Kidney capillary endothelial cell (primary cell): ENCODE data around the gene PRKCD.

Source experiments
- DNase-seq: peaks from one replicate; pipeline ENCODE4 v3.0.0-alpha.2; 2018; ENCODE audit warnings: low spot score

Gene PRKCD

DNA sequence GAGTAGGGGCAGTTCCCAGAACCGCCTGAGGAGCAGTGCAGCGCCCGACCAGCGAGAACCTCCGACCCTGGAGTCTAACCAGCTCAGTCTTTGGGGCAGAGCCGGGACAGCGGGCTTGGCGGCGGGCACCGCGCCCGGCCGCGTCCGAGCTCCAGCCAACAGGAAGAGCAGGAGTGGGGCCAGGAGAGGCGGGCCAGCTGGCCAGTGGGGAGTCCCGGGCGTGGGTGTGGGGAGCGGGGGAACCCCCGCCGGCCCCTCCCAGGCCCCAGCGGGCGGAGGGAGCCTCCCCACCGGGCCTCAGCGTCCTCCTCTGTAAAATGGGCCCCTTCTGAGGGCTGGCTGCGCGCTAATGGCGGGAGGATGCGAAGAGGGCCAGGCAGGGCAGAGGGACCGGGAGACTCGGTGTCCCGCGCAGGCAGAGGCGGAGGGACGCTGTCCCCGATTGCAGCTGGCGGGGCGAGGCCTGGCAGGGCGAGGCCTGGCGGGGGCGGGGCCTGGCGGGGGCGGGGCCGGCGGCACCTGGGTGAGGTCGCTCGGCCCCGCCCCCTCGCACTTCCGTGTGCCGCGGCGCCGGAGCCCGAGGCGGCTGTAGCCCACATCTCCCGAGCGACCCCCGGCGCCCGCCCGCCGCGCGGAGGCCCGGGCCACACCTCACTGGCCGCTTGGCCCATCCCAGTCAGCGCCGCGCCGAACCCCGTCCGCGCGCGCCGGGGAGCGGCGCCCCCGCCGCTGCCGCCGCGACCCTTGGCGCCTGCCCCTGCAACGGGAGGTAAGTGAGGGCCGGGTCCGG lies at the start of gene PRKCD:
PRKCD (plus strand) TSS at position 550 of the 790 bp plus-strand sequence. CDS start 17,214 bp downstream, outside the sequence.
- peak; percentile 65 for DNase-seq

DNA sequence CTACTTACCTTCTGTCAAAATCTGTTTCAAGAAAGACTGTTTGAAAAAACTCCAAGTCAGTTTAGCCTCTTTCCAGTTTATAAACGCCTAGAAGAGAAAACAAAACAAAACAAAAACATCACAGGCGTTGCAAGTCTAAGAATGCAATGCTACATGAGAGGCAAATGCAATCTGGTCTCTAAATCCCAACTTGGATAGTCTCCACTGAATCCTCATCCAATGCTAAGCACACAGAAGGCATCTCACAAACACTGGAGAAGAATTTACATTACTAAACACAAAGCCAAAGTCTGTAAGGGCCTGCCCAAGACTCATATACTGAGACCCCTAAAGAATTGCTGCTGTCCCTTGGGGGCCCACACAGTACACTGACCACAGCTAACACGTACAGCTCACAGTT lies 49.2 kb upstream of the PRKCD start:
- DNase-seq: no peak

DNA sequence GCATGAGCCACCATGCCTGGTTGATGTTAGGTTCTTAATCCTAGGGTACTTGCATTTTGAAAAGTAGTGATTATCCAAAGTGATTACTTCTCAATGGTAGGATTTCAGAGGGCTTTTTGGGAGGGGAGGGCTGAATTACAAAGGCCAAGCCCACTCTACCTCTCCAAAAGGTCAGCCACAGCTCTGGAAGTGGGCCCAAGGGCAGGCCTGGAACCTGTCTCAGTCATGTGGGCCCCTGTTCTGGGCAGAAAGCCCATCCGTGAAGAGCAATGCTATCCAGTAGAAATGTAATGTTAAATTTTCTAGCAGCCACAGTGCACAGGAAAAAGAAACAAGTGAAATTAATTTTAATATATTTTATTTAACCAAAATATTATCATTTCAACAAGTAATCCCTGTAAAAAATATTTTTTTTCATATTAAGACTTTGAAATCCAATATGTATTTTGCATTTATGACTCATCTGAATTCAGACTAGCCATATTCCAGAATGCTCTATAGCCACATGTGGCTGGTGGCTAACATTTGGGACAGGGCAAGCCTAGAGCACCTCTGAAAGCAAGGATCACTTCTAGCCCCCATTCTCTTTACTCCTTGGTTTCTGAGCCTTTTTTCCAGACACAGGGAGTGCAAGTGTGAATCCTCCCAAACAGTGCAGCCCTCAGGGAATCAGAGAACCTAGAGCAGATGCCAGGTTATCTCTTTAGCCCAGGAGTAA lies 47.6 kb upstream of the PRKCD start:
- no peak for DNase-seq

DNA sequence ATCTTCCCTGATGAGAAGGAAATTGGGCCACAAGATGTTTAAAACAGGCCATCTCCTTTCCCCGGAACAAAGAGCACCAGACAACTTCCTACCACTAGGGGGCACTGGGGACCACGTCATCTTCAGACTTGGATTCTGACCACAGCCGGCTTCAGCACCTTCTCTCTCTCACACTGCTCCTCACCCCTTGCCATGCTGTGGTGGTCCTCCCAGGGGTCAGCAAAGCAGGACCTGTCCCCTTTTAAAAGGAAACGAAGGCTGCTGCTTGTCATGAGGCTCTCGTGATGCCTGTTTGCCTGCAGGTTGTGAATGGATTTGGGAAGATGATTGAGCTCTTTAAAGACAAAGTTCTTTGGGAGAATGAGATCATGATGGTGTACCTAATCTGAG lies 47.0 kb upstream of the PRKCD start:
- peak; percentile 76 for DNase-seq

DNA sequence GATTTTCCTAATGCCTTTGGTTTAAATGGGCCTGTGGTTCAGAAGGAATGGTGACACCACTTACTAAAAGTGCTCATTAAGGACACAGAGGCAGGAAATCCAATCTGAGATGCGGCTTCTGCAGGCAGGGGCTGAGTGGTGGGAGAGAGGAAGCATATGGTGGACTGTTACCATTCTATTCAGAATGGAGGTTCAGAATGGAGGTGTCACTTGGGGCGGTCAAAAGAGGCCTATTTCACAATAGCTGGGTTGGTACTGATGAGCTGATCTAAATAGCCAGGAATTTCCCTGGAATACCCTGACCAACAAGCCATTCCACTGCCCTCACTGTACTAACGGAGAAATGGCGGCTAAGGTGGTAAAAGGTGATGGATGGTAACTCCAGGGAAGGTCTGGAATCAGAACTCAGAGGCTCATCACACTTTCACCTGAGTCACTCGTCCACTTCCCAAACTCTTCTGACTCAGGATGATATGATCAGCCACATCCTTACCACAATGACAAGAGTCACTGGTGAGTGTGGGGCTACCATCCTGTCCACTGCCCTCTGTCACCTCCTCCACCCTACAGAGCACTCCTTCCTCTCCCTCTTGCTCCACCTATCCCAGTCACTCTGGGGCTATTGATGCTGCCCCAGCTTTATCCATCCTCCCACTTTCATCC lies 46.5 kb upstream of the PRKCD start:
- DNase-seq: peak; percentile 37

DNA sequence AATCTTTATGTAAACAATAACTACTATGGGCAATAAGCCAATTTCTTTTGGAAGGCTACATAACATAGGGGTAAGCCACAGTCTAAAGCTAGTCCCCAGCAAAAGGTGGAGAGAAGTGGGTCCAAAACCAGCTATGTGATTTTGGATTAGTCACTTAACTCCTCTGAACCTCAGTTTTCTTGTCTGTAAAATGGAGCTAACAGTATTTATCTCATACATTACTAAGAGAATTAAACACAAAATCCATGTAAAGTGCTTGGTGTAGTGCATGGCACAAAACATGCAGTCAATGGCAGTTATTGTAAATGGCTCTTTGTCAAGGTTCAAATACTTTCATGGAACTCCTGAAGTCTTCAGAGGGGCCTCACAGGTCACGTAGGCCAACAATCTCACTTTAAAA lies 44.1 kb upstream of the PRKCD start:
- no peak for DNase-seq

DNA sequence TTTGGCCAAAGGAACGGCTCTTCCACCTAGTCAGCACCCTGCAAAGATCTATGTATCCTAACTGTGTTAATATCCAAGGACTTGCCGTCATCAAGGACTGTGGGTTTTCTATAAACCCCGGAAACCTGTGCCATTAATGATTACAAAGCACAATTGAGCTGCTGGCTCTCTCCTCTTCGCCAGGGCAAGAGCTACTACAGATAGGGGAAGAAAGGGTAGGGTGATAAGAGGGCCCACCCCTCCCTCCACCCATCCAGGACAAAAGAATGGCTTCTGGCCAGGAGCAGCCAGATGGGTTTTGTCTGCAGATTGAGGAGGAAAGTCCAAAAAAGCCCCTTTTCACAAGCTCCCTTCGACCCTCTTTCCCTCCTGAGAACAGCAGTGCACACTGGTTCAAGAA lies 40.7 kb upstream of the PRKCD start:
- no peak for DNase-seq

DNA sequence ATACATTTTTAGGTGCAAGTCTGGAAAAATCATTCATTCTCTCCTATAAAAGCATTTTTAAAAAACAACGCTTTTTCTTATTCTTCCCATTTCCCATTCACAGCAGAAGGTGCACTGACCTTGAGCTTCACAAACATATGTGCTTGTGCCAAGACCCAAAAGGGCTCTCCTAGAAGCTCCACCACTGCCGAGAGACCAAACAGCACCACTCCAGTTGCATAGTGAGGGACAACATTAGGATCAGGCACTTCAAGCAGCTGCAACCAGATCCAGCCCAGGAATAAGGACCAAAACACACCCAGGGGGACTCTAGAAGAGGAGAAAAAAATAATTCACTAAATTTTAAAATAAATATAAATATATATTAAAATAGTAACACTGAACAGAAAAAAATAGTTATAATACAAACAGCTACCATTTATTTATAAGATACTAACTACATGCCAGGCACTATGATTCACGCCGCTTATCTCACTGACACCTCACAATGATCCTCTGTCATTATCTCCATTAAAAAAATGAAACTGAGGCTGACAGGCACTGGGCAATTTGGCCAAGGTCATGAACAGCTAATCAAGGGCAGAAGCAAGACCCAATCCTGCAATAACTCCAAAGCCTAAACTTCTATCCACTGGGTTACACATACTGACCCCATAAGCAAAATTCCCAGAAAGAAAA lies 38.6 kb upstream of the PRKCD start:
- no peak for DNase-seq

DNA sequence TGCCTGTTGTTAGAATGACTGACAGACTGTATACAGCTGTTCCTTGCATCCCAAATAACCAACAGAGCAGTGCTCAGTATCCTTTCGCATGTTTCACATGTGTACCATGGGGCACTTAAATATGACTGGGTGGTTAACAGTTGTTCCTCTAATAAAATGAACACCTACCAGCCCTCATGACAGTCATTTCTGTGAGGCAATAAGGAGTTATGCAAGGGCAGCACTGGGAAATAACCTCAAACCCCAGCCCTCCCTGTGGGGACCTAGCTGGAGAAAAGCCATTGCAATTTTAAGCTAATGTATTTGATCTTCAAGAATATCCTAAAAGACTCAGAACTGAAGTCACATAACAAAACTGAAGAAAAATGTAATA lies 38.1 kb upstream of the PRKCD start:
- no peak for DNase-seq

DNA sequence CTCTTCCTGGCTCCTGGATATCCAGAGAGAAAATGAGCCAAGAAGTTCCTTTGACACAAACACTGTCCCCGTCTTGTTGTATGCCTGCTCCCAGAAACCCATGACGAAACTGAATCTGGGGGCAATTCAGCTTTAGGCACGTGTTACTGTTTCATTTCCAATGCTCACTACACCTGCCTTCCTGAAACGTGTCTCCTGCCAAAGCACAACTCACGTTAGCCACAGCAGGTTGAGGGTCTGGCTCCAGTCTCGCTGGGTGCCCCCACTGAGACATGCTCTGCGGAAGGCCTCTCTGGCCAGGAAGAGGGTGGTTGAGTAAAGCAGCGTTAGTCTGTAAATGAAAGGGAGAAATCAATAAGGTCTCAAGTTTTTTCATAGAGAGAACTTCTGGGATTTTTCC lies 37.5 kb upstream of the PRKCD start:
- DNase-seq: no peak

DNA sequence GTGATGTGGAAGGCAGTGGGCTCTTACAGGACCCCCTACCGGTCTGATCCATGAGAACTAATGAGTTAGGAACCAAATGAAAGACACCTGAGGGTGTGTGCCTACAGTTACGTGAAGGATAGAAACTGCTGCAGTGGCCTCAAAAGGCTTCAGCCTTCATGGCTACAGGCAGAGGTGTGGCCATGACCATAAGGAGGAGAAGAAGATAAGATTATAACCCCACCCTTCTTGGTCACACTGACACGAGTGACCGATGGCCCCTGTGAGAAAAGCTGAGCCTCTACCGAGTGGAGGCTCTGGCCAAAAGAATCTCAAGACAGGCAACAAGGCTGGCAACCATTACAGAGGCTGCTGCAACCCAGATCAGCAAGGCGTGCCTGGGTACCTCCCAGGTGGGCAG lies 37.1 kb upstream of the PRKCD start:
- no peak for DNase-seq

DNA sequence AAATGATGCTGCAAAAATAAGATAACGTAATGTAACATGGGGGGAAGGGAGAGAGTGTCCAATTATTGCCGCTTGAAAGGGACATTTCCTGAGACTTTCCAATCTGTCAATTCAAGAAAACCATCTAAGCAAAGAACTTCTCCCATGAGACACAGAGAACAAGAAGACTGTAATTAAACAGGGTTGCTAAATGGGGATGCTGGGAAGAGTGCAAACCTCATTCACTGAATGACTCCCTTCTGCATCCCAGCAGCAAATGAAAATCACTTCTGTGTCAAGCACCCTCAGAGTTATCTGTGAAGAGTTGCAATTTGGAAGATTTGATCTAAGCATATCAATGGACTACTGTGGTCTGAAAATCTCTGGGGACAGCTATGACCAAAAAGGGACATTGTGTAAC lies 34.4 kb upstream of the PRKCD start:
- no peak for DNase-seq

DNA sequence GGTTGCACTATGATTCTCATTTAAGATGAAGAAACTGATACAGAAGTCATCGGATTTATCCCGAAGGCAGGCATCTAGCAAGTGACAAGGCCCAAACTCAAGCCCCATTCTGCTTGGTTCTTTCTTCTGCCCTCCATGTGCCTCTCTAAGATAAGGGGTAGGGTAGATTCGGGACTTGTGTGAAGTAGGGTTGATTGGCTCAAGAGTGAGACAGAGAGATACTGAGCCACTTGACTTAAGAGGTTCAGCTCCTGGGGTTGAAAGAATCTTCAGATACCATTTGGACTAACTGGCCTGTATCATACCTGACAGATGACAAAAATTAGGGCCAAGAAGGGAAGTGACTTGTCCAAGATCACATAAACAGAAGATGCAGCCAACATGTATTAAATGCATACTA lies 31.7 kb upstream of the PRKCD start:
- DNase-seq: peak; percentile 8

DNA sequence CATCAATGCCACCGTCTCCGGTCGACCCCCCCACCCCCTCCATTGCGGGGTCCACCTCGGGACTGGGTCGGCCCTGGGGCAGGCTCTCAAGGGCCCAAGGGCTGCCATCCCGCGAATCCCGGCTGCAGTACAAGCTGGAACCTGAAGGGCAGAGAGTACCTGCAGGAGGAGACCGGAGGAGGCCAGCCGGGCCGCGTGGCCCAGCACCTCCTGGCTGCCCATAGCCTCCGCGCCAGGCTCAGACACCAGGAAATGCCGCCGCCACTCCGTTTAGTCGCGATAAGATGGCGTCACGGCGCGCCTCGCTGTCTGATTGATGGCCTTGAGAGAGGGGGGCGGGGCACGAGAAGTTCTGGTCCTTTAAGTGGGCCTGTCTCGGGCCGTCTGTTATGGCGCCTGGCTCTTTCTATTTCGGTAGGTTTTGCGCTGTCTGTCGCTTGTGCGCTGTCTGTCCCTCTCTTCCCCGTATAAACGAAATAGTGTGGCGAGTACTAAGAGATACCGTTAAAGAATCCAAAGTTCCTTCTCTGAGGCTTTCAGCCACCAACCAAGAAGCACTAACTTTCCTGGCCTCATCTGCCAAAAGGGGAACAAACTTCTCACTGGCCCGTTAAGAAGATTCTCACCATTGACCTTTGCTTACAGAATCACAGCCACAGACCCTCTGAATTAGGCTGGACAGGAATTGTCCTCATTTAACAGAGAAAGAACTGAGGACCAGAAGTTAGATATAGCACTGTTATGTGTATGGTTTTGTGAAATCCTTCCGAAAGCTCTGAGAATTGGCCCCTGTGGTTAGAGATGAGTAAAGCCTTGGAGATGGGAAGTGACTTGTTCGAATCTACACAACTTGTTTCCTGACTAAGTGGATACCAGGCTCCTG lies 30.6 kb upstream of the PRKCD start, which contains the start of gene RFT1:
RFT1 (minus strand) TSS at position 257 of the 883 bp plus-strand sequence; CDS start at position 222, 35 bp downstream.
- DNase-seq: peak; percentile 92

DNA sequence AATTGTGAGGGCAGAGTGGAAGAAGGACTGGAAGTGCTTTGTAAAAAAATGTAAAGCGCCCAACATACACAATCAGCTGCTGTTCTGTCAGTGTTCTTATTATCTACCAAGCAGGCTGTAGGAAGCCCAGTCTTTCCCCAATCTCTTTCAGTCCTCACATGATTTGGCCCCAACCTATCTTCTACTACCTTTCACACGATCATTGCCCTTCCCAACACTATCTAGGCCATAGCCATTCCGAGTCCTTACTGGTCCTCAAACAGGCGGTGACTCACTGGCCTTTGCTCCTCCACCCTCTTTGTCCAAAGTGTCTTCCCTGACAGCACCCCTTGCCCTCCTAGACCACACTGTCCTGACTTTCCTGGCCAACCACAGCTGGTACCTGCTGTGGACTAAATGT lies 29.9 kb upstream of the PRKCD start:
- DNase-seq: no peak

DNA sequence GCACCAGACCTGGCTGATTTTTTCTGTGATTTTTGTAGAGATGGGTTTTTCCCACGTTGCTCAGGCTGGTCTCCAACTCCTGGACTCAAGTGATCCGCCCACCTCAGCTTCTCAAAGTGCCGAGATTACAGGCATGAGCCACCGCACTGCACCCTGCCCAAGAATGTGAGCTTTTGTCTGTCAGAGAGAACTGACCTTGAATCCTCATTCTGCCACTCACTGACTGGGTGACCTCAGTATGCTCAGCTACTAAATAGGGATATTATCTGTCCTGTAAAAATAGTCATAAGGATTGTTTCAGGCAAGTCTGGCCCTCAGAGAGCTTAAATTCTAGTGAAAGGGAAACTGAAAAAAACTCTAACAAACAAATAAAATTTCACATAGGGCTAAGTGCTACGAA lies 28.7 kb upstream of the PRKCD start:
- no peak for DNase-seq

DNA sequence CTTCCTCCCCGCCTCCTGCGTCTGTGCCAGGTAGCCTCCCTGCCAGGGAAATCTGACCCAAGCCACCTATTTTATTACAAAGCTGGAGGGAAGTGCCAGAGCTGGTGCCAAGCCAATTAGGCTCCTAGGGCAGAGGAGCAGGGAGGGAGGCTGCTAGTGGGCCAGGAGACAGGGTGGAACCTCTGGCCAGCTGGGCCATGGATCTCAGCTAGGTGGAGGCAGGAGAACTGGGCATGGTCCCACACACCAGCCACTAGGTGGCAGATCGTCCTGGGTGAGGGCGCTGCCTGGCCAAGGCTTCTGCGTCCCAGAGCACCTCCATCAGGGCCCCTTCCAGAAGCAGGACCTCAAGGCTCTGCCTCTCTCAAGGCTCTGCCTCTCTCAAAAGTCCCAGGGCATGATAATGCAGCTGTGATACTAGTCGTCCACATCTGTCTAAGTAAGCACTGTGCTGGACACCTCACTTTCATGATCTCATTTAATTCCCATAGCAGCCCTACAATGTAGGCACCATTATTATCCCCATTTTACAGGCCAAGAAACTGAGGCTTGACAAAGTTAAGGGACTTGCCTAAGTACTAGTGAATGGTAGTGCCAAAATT lies 26.3 kb upstream of the PRKCD start:
- peak; percentile 57 for DNase-seq

DNA sequence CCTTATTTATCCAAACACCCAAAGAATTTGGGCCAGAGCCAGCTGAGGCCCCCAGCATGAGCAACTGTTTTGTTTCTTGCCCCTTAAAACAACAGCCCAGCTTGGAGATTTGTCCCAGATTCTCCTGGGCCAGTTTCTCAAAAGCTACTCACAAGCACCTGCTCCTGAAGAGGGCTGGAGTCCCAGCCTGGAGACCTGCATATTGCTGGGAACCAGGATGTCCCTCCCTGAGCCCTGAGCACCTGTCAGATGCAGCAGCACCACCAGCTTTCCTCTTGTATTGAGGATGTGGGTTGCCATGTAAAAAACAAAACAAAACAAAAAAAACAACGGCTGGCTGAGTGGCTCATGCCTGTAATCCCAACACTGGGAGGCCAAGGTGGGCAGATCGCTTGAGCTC lies 23.8 kb upstream of the PRKCD start:
- no peak for DNase-seq

DNA sequence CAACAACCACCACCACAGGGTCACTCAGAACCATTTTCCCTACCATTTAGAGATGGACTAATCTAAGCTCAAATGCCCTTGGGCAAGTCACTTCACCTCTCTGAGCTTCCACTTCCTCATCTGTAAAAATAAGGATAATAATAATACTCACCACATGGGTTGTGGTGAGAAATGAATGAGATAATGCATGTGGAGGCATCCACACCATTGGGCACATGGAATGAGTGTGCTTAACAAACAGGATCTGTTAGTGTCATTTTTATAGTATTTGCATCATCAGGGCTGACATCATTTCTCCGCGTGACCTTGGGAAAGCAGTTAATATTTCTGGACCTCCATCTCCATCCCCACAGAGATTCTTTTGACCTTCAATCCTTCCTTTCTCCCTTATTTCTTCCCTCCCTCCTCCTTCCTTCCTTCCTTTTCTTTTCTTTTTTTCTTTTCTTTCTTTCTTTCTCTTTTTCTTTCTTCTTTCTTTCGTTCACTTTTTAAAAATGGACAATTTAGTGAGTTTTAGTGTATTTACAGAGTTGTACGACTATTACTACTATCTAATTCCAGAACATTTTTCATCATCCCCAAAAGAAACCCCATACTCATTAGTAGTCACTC lies 23.1 kb upstream of the PRKCD start:
- DNase-seq: no peak
